ENCODE measurements around the gene EVC2. TPM values are rescaled to one million over a fixed set of nuclear protein-coding genes. Genes with fewer than 3 reads are reported as not detected.

The EVC2 gene
- total RNA-seq, 1 donor from 2014 or later, result 0.66 TPM

- intact Hi-C loops (cut with micrococcal nuclease), result no loop called here
Observed at GRCh38 chr4:5678977-5679376, 29.4 kb downstream of the EVC2 start.

- intact Hi-C loops (cut with micrococcal nuclease), result no loop called here
Observed at GRCh38 chr4:5676763-5677162, 31.6 kb downstream of the EVC2 start.

GRCh38 chr4:5666741-5667140 lies 41.6 kb downstream of the EVC2 start:
- intact Hi-C loops (cut with micrococcal nuclease), result no loop called here

GRCh38 chr4:5664778-5665177 lies 43.6 kb downstream of the EVC2 start:
- intact Hi-C loops (cut with micrococcal nuclease), result no loop called here

- intact Hi-C loops (cut with micrococcal nuclease), result no loop called here
Observed at GRCh38 chr4:5662555-5662954, 45.8 kb downstream of the EVC2 start.

GRCh38 chr4:5661237-5661636 lies 47.1 kb downstream of the EVC2 start:
- intact Hi-C loops (cut with micrococcal nuclease), result no loop called here

- intact Hi-C loops (cut with micrococcal nuclease), result no loop called here
Observed at GRCh38 chr4:5660185-5660584, 48.2 kb downstream of the EVC2 start.

- intact Hi-C loops (cut with micrococcal nuclease), result no loop called here
Observed at GRCh38 chr4:5658974-5659373, 49.4 kb downstream of the EVC2 start.

- intact Hi-C loops (cut with micrococcal nuclease), result no loop called here
Observed at GRCh38 chr4:5656415-5656814, 51.9 kb downstream of the EVC2 start.

- intact Hi-C loops (cut with micrococcal nuclease), result no loop called here
Observed at GRCh38 chr4:5654791-5655190, 53.6 kb downstream of the EVC2 start.

GRCh38 chr4:5651089-5651488 lies 57.3 kb downstream of the EVC2 start:
- intact Hi-C loops (cut with micrococcal nuclease), result no loop called here

GRCh38 chr4:5650040-5650439 lies 58.3 kb downstream of the EVC2 start:
- intact Hi-C loops (cut with micrococcal nuclease), result no loop called here

- intact Hi-C loops (cut with micrococcal nuclease), result no loop called here
Observed at GRCh38 chr4:5647351-5647750, 61.0 kb downstream of the EVC2 start.

- intact Hi-C loops (cut with micrococcal nuclease), result no loop called here
Observed at GRCh38 chr4:5640096-5640495, 68.3 kb downstream of the EVC2 start.

- intact Hi-C loops (cut with micrococcal nuclease), result no loop called here
Observed at GRCh38 chr4:5639556-5639955, 68.8 kb downstream of the EVC2 start.

GRCh38 chr4:5638976-5639375 lies 69.4 kb downstream of the EVC2 start:
- intact Hi-C loops (cut with micrococcal nuclease), result no loop called here

GRCh38 chr4:5638316-5638715 lies 70.0 kb downstream of the EVC2 start:
- intact Hi-C loops (cut with micrococcal nuclease), result no loop called here

- intact Hi-C loops (cut with micrococcal nuclease), result no loop called here
Observed at GRCh38 chr4:5636766-5637670, 71.3 kb downstream of the EVC2 start.

GRCh38 chr4:5635826-5636195 lies 72.5 kb downstream of the EVC2 start:
- intact Hi-C loops (cut with micrococcal nuclease), result no loop called here

GRCh38 chr4:5632571-5632970 lies 75.8 kb downstream of the EVC2 start:
- intact Hi-C loops (cut with micrococcal nuclease), result no loop called here

GRCh38 chr4:5632066-5632440 lies 76.3 kb downstream of the EVC2 start:
- intact Hi-C loops (cut with micrococcal nuclease), result no loop called here

GRCh38 chr4:5631352-5632065 lies 76.8 kb downstream of the EVC2 start:
- intact Hi-C loops (cut with micrococcal nuclease), result no loop called here

- intact Hi-C loops (cut with micrococcal nuclease), result no loop called here
Observed at GRCh38 chr4:5630762-5631161, 77.6 kb downstream of the EVC2 start.

Data from T-helper 1 cell treated with Interleukin-12 subunit alpha and Interleukin-12 subunit beta and Interleukin-4 antibody, amounts not matched to agents 30 ng/mL and 1 ng/mL, for 36 hours (primary cell).